ENCODE data around the gene GALR1.
"Not testable (repeated sequence)": the region's sequence is repeated elsewhere in the genome, so short reads cannot be mapped to it uniquely, and the experiment has no call there.

GALR1 gene

GRCh38 chr18:77220726-77221125 is 28.9 kb upstream of the GALR1 start:
- no peak for DNase-seq (ENCODE audit: low read depth)
- no peak overlapping the region for H3K4me3 ChIP-seq (ENCODE audit: low read depth, low read length)
- in situ Hi-C loops (cut with HindIII; ENCODE audit: low sequenced_read_pairs), result no loop called here
- no peak for TF ChIP-seq CTCF (IDR thresholded peaks at IDR 0.05; ENCODE audit: low read depth, low read length, missing control alignments)

- in situ Hi-C loops (cut with HindIII; ENCODE audit: low sequenced_read_pairs), result no loop called here
- TF ChIP-seq CTCF (IDR thresholded peaks at IDR 0.05; ENCODE audit: low read depth, low read length, missing control alignments), result no peak
- no peak for DNase-seq (ENCODE audit: low read depth)
Measured at GRCh38 chr18:77222464-77222863, 27.2 kb upstream of the GALR1 start.

GRCh38 chr18:77223221-77223639 is 26.4 kb upstream of the GALR1 start:
- no peak for DNase-seq (ENCODE audit: low read depth)
- no peak for TF ChIP-seq CTCF (IDR thresholded peaks at IDR 0.05; ENCODE audit: low read depth, low read length, missing control alignments)
- no peak overlapping the region for H3K4me3 ChIP-seq (ENCODE audit: low read depth, low read length)
- in situ Hi-C loops (cut with HindIII; ENCODE audit: low sequenced_read_pairs), result no loop called here

More at GRCh38 chr18:77222464-77222863, 27.2 kb upstream of the GALR1 start:
- H3K4me3 ChIP-seq (ENCODE audit: low read depth, low read length), result no peak overlapping the region

- in situ Hi-C loops (cut with HindIII; ENCODE audit: low sequenced_read_pairs), result no loop called here
- peak; percentile 15 for DNase-seq (ENCODE audit: low read depth)
- TF ChIP-seq CTCF (IDR thresholded peaks at IDR 0.05; ENCODE audit: low read depth, low read length, missing control alignments), result no peak
Measured at GRCh38 chr18:77223653-77224052, 26.0 kb upstream of the GALR1 start.

GRCh38 chr18:77230645-77231044 is 19.0 kb upstream of the GALR1 start:
- in situ Hi-C loops (cut with HindIII; ENCODE audit: low sequenced_read_pairs), result no loop called here
- TF ChIP-seq CTCF (IDR thresholded peaks at IDR 0.05; ENCODE audit: low read depth, low read length, missing control alignments), result no peak
- DNase-seq (ENCODE audit: low read depth), result no peak
- no peak overlapping the region for H3K4me3 ChIP-seq (ENCODE audit: low read depth, low read length)

More at GRCh38 chr18:77223653-77224052, 26.0 kb upstream of the GALR1 start:
- H3K4me3 ChIP-seq (ENCODE audit: low read depth, low read length), result no peak overlapping the region

- TF ChIP-seq CTCF (IDR thresholded peaks at IDR 0.05; ENCODE audit: low read depth, low read length, missing control alignments), result no peak
- DNase-seq (ENCODE audit: low read depth), result no peak
- no peak overlapping the region for H3K4me3 ChIP-seq (ENCODE audit: low read depth, low read length)
- in situ Hi-C loops (cut with HindIII; ENCODE audit: low sequenced_read_pairs), result no loop called here
Measured at GRCh38 chr18:77234504-77235365, 14.9 kb upstream of the GALR1 start.

- DNase-seq (ENCODE audit: low read depth); in situ Hi-C loops (cut with HindIII; ENCODE audit: low sequenced_read_pairs); H3K4me3 ChIP-seq (ENCODE audit: low read depth, low read length): not testable (repeated sequence)
Measured at GRCh38 chr18:77239285-77239684, 10.4 kb upstream of the GALR1 start.

Measured in astrocyte of the cerebellum (primary cell).